NCI-H128 (cell line): ENCODE measurements around the gene ANKLE2.
"Not testable (repeated sequence)": the region's sequence is repeated elsewhere in the genome, so short reads cannot be mapped to it uniquely, and the experiment has no call there.

Source experiments
- DNase-seq: peaks from one replicate; lab custom pipeline; 2025; ENCODE audit not compliant: unreplicated experiment; lab: John Stamatoyannopoulos, UW

Gene ANKLE2

DNA sequence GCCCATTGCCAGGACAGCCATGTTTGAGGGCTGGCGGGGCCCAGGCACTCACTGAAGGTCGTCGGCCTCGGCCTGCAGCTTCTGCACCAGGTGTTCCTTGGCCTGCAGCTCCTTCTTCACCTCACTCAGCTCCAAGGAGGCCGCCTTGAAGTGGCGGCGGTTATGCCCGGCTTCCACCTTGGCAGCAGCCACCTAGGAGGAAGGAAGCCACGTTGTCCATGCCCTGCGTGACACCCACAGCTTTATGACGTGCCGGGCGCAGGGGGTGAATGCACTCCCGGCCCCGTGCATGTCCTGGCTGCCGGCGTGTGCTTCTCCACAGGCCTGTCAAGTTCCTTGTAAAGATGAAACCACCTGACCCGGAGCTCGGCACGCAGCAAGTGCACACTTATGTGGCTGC, 16.0 kb upstream of the ANKLE2 start:
- no peak for DNase-seq

DNA sequence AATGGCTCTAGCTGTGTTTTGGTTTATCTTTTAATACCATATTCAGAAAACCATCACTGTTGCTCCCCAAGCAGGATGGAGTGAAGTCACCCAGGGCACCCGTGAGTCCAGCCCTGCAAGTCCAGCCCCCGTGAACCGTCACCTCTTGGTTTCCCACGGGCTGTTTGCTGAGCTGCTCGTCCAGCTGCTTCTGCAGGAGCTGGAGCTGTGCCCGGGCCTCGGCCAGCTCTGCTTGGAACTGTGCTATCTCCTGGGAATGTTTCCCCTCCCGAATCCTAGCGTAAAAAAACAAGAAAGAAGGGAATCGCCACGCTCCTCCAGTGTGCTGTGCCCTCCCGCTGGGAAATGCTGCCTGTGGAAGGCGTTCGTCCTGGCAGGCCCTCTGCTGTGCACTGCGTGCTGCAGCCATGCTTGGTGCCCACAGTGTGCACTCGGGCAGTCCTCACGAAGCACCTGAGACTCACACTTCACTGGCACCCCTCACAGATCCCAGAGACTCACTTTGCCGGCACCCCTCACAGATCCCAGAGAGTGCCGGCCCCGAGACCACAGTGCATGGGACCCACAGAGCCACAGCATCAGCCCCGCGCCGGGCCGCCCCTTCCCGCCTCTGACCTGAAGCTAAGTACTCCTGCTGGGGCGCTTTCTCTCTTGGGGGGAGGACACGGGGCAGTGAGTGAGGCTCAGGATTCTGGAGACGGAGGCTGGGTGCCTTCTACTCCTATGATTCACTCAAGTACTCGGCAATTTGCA, 15.4 kb upstream of the ANKLE2 start:
- DNase-seq, result peak; percentile 29

DNA sequence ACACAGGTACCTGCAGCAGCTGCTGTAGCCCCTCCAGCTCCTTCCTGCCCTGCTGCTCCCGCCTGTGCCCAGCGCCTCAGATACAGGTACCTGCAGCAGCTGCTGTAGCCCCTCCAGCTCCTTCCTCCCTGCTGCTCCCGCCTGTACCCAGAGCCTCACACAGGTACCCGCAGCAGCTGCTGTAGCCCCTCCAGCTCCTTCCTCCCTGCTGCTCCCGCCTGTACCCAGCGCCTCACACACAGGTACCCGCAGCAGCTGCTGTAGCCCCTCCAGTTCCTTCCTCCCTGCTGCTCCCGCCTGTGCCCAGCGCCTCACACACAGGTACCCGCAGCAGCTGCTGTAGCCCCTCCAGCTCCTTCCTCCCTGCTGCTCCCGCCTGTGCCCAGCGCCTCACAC, 14.6 kb upstream of the ANKLE2 start:
- not testable (repeated sequence) for DNase-seq

DNA sequence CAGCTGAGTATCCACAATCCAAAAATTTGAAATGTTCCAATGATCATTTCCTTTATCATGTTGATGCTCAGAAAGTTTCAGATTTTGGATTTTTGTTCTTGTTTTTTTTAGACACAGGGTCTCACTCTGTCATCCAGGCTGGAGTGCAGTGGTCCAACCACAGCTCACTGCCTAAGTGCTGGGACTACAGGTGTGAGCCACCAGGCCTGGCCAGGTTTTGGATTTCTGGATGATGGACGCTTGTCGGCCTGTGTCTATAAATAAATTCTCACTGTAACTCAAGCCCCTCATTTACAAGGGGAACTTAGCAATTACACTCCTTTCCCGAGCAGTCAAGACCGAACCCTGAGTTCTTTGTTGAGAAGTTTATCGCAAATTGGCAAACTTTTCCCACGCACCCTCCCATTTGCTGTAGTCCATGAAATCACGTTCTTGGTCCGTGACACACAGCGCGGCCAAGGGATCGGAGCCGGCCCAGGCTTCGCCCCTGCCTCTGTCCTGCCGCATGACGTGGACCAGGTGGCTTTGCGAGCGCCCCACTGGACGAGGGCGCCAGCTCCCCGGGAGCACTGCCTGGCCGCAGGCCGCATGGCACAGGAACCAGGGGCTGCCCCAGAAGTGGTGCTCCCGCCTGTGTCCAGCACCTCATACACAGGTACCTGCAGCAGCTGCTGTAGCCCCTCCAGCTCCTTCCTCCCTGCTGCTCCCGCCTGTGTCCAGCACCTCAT, 14.0 kb upstream of the ANKLE2 start:
- DNase-seq, result no peak

DNA sequence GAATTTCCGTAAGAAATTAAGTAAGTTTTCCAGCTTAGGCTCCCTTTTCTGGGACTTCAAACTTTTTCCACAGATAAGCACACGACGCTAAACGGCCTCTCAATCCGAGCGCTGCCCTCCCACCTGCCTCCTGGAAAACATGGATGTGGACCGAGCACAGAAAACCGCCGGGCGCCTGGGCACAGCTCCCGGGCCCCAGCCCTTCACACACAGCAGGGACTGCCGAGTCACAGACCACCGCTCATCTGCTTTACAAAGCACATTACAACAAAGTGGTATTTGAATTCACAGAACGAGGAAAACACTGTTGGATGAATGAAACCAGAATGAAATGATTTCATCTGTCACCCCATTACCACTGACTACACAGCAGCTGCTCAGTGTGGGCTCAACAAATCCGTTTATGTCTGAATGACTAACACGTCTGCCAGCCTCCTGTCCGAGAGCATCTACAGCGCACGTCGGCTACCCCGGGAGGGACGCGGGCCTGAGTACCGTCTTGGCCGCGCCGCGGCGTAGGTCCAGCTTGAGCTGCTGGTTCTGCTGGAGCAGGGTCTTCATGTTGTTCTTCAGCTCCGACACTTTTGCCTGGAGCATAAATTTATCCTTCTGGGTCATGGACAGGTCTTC, 13.1 kb upstream of the ANKLE2 start:
- DNase-seq, result no peak

DNA sequence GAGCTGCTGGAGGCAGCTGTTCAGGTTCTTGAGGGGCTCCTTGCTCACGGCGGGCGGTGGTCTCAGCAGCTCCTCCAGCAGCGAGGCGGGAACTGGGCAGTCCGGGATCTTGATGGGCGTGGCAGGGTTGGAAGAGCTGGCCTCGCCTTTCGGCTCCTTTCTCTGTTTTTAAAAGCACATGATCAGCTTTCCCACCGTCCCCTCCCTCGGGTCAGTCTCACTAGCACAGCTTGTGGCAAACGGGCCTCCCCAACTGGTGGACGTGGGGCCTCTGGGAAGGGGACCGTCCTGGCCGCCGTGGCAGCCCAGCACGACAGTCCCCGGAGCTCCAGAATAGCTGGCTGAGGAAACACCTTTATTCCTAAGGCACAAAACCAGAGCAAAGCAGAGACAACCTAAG, 12.5 kb upstream of the ANKLE2 start:
- no peak for DNase-seq

DNA sequence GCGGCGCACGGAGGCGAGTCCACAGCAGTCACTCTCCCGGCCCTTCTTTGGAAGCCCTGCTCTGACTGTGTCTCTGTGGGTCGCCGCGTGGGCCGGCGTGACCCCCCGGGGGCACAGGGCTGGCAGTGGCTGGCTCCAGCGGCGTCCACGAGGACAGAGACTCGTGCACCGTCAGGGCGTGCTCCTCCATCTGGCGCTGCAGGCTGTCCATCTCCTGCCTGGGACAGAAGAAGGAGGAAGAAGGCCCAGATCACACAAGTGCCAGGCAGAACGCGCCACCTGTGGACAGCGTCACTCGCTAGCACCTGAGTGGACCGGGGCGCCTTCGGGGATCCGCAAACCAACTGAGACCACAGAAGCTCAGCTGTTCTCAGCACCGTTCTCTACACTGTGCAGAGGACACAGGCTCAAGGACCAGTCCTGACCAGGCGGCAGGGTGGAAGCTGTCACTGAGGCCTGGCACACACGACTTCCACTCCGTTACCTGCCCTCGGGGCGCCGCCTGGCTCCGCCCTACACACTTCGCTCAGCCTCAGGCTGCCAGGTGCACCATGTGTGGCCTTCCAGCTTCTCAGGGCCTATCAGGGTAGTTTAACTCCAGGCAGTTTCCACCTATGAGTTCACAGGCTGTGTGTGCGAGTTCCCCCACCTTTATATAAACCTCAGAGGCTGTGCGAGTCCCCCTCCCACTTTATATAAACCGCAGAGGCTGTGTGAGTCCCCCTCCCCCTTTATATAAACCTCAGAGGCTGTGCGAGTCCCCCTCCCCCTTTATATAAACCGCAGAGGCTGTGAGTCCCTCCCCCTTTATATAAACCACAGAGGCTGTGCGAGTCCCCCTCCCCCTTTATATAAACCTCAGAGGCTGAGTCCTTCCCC, 11.7 kb upstream of the ANKLE2 start:
- no peak for DNase-seq

DNA sequence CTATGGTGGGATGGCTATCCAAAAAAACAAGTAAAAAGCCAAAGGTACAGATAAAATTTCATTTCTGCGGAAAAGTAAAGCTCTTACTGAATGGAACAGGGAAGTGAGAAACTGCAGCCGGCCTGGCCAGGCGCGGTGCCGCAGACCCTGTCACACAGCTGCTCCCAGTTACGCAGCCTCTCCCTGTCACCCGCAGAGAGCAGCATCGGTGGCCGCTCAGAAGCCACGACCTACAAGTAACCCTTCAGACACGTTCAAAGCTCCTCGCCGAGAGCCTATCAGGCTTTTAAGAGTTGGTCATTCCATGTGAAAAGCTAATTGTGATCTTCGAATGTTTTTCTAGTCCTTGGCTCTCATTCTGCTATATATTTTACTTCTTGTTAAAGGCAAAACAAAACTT, 11.0 kb upstream of the ANKLE2 start:
- DNase-seq, result no peak

DNA sequence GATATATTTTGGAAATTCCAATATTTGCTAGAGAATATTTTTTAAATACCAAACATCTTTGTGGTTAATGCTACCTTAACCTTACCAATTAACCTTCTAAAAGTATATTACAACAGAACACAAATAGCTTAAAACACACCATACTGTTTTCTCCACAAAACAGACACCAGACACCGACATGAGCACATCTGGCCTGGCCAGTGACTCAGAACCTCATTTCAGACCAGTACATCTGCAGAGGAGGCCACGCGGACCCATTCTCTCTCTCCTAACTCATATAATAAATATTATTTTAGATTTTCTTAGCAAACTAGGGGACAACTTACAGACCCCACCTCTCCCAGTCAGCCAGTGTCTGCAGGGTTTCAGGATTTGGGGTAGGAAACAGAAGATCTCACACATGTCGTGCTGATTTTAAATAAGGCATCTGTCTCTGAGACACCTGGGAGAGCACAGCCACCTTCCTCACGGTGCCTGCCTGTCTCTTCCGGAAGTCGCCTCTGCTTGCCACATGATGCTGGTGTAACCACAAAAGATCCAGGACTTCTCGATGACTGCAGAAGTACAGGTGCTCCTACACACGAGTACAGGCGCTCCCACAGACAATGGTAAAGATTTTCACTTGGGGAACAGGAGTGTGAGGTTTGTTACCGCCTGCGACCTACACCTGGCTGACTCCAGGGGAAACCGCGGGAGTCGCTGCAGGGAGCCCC, 9.7 kb upstream of the ANKLE2 start:
- DNase-seq, result no peak

DNA sequence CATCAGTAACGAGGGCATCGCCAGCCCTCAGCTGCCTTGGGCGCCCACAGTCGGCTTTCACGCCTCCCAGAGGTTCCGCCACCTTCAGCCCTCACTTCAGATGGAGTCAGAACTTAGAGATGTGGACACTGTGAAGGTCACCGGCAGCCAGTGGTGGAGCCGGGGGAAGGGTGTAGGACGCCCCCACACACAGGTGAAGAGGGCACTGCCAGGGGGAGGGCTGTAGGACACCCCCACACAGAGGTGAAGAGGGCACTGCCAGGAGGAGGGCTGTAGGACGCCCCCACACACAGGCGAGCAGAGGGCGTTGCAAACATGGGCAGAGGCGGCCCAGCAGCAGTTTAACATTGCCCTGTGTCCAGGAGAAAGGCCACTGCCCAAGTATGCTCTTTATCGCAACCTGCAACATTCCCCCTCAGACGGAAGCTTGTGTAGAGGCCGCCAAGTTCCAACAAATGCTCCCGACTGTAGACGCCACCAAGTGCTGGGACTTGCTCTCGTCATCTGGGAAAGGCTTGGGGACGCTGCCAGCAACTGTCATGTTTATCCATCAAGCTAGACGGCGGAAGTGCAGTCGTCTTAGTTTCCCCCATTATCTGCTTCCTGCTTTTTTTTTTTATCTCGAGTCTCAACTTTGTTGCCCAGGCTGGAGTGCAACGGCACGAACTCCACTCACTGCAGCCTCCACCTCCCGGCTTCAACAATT, 4.9 kb upstream of the ANKLE2 start:
- DNase-seq, result no peak

DNA sequence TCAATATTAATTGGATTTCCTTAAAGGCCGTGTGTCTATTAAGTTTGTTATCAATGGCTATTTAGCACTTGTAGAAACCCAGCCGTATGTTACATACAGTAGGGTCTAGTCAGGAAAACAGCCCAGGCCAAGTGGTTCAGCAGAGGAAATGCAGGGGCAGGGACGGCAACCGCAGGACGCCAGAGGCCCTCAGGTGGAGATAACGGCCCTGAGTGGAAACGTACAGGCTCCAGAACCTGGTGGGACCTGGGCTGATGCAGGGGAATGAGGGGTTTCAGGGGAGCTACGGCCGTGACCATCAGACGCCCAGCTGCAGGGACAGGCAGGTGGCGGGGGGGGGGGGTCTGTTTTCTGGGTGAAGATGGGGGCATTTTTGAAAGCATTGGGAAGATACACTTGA, 3.7 kb upstream of the ANKLE2 start:
- no peak for DNase-seq

DNA sequence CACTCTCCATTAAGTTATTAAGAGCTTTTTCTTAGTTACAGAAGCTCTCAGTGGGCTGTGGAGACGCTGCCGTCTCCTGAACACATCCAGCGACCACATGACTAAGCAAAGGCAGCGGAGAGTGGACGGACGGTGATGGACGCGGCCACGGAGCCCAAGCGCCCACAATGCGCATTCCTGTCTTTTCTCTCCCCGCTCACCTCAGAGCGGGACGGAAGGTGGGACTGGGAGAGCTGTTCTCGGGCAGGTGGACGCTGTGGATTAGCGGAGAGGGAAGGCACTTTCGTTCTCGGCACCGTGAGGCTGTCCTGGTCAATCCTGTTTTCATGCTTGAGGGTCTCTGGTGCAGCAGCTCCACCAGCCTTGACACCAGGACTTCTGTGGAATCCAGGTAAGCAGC, 2.6 kb upstream of the ANKLE2 start:
- DNase-seq, result no peak

DNA sequence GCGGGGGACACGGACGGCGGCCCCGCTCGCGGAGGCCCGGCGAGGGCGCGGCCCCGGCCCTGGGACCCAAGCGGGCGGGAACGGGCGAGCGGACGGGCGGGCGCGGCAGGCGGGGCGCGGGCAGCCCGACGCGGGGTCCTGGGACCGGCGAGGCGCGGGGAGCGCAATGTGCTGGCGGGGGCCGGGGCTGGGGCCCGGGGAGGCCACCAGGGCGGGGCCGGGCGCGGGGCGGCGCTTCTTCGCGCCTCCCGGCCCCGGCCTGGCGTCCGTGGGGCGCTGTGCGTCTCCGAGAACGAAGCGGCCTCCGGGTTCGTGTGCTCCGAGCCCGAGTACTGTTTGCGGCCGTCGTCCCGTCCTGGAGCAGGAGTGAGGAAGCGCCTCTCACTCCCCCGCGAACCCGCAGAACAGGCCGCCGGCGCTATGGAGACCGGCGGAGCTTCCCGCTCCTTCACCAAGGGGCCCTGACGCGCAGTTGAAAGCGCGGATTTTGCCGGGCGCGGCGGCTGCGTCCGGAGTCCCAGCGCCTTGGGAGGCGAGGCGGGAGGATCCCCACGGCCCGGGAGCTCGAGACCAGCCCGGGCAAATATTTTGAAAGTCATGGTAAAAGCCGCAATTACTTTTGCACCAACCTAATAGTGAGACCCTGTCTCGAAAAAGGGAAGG, 420 bp upstream of the ANKLE2 start:
- peak; percentile 65 for DNase-seq

DNA sequence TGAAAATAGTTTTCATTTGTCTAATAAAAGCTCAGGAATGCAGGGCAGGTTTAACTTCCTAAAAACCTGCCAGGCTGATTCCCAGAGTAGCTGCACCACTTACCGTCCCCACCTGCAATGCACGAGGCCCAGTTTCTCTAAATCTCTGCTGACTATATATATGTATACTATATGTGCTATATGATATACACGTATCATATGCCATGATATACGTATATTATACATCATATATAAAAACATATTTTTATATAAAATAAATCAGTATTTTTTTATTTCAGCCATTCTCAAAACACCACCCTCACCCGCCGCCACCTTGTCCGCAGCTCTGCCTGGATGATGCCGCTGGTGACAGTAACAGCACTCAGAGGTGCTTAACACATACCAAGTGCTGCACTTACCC, 2.3 kb downstream of the ANKLE2 start:
- DNase-seq, result no peak

DNA sequence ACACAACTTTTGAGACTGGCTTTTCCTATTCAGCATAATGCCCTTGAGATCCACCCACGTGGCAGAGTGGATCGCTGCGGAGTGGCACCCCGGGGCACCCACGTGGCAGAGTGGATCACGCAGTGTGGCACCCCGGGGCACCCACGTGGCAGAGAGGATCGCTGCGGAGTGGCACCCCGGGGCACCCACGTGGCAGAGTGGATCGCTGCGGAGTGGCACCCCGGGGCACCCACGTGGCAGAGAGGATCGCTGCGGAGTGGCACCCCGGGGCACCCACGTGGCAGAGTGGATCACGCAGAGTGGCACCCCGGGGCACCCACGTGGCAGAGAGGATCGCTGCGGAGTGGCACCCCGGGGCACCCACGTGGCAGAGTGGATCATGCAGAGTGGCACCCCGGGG, 2.8 kb downstream of the ANKLE2 start:
- not testable (repeated sequence) for DNase-seq

DNA sequence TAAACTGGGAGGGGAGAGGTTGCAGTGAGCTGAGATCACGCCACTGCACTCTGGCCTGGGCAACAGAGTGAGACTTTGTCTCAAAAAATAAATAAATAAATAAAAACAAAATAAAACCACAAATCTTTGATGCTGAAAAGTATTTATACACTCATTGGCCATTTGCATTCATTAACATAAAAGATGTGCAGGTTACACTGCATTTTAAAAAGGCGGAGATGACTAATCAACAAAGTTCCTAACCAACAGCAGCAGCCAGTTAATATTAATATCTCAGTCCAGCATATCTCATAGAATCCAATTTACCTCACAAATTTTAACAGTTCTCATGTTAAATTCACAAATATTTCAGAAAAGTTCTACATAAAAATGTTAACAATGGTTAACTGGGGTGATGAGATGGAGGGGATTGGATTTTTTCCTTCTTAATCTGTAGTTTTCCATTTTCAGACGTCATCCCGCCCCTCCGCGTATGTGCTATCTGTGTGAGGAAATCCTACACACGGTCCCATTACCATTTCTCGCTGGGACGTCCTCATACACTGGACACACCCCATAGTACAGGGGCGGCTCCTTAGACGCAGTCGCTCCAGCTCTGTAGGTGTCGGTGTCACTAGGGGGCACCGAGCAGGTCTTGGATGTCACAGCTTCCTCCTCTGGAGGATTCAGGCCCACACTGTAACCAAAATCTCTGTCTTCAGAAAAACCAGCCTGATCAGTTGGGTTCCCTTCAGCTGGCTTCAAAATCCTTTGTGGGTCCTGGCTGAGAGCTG, 7.3 kb downstream of the ANKLE2 start:
- no peak for DNase-seq

DNA sequence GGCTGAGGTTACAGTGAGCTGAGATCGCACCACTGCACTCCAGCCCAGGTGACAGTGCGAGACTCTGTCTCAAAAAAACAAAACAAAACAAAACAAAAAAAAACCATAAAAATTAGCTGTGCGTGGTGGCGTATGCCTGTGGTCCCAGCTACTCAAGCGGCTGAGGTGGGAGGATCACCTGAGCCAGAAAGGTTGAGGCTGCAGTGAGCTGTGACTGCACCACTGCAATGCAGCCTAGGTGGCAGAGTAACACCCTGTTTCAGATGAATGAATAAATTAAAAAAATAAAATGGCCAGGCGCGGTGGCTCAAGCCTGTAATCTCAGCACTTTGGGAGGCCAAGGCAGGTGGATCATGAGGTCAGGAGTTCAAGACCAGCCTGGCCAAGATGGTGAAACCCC, 8.0 kb downstream of the ANKLE2 start:
- DNase-seq, result not testable (repeated sequence)

DNA sequence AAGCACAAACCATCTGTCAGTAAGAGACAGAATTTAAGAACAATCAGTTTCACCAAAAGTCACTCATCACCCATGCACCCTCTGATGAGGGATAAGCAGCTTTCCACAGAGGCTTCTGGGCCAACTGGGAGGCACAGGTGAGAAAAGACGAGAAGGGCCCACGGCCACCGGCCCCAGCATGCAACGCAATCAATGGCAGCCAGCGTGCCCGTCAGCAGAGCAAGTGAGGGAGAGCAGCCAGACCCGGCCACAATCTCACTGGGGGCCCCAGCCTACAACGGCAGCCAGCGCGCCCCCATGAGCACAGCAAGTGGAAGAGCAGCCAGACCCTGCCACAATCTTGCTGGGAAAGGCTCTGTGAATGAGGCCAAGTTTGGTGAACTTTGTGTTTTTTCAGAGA, 13.3 kb downstream of the ANKLE2 start:
- no peak for DNase-seq

DNA sequence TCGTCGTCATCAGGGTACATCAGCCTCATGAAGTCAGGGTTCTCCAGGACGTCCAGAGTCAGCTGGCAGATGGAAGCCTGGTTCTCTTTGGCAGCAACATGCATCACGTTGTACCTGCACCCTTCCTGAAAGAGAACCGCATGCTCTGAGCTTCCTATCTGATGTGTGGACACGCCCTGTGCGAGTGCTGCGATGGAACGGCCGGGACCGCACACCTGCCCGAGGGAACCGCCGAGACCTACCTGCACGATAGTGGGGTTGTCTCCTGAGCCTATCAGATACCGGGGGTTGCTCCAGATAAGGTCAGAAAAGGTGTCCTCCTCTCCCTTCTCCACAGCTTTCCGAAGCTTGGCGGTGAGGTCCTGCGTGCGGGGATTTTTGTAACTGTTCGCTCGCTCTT, 13.7 kb downstream of the ANKLE2 start:
- DNase-seq, result no peak
